Omental fat pad (tissue), 4 donors: Measurements from ENCODE around the gene PER3. TPM values are rescaled to one million over a fixed set of nuclear protein-coding genes. Genes with fewer than 3 reads are reported as not detected.
"Not testable (repeated sequence)": the region's sequence is repeated elsewhere in the genome, so short reads cannot be mapped to it uniquely, and the experiment has no call there.

ENCODE experiments used
- ATAC-seq: fragments of 150-250 bp; one replicate; pipeline ENCODE4 v1.9.1; 2016; ENCODE audit warnings: mild to moderate bottlenecking, moderate library complexity; ENCODE audit not compliant: low FRiP score
- DNase-seq: peaks from one replicate; pipeline ENCODE4 v3.0.0-alpha.2; 2019; ENCODE audit warnings: low spot score
- CTCF ChIP-seq, 3 donors: fragments of 450-650 bp; IDR thresholded peaks; one replicate each; pipeline ENCODE4 v1.5.1; 2016 to 2017; ENCODE audit warnings: antibody characterized with exemption in 3 of 3, mild to moderate bottlenecking in 3 of 3, moderate library complexity in 2 of 3
- total RNA-seq, 4 donors: library from RNA; depleted of rRNA; stranded (reverse); fragments of >200 nt; gene quantifications; one replicate each; pipeline ENCODE4 v1.1.0, GENCODE V29; 2016

PER3 gene
- total RNA-seq, 4 donors from 2014 or later = 8.6 to 13.9 (median 12.2) TPM

- no peak for ATAC-seq
Observed at GRCh38 chr1:7785108-7785507, 1.0 kb downstream of the PER3 start.

DNA sequence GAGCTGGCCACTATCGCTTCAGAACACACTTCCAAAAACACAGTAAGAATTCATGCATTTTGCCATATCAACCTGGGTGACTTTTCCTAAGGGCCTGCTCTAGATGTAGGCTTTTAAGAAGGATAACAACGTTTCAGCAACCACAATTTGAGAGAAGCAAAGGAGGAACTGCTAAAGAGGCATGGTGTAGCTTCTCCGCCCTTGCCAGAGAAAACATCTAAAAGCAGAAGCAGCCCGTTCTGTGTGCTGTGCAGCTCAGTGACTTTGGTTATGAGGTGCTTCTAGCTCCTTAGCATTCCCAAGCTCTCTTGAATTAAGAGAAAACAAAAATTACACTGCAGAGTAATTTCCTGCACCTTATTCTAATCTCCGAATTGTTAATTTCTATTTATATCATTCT is 2.7 kb downstream of the PER3 start:
- ATAC-seq (no peak), DNase-seq (no peak)
- no peak for TF ChIP-seq CTCF (IDR thresholded peaks at IDR 0.05)

More at GRCh38 chr1:7785108-7785507, 1.0 kb downstream of the PER3 start:
- no peak for DNase-seq
- TF ChIP-seq CTCF (IDR thresholded peaks at IDR 0.05) = no peak

GRCh38 chr1:7789828-7790227 is 5.7 kb downstream of the PER3 start:
- TF ChIP-seq CTCF (IDR thresholded peaks at IDR 0.05) = no peak
- DNase-seq (no peak), ATAC-seq (no peak)

- not testable (repeated sequence) for DNase-seq
Observed at GRCh38 chr1:7791027-7791426, 6.9 kb downstream of the PER3 start.

GRCh38 chr1:7795406-7795805 is 11.3 kb downstream of the PER3 start:
- DNase-seq (no peak), ATAC-seq (no peak)
- TF ChIP-seq CTCF (IDR thresholded peaks at IDR 0.05) = no peak

More at GRCh38 chr1:7791027-7791426, 6.9 kb downstream of the PER3 start:
- ATAC-seq = not testable (repeated sequence)

DNA sequence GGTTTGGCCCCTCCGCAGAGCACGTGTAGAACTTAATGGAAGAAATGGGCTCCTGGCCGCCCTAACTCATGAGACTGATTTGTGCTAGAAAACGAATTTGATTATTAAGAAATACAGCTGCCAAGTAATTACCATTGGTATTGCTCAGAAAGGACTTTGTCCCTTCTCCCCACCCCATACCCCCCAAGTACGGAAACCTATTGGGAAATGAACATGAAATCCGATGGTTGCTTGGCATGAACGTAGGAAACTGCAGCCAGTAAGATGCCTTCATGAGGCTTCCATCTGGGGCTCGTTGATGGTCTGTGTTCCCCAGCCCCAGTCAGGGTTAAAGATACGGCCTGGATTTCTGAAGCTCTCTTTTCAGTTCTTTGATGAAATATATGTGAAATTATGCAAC is 21.4 kb downstream of the PER3 start:
- no peak for DNase-seq
- no peak for TF ChIP-seq CTCF (IDR thresholded peaks at IDR 0.05)
- ATAC-seq = no peak

- DNase-seq (no peak), ATAC-seq (no peak)
- no peak for TF ChIP-seq CTCF (IDR thresholded peaks at IDR 0.05)
Observed at GRCh38 chr1:7808253-7808844, 24.3 kb downstream of the PER3 start.
